IMR-90 (cell line): Measurements from ENCODE around the gene HDC.

ENCODE experiments used
- BHLHE40 ChIP-seq: fragments of 150-350 bp; IDR thresholded peaks from 2 replicates; pipeline ENCODE4 v1.6.1; 2016; ENCODE audit warnings: mild to moderate bottlenecking, low read depth, low read length
- CEBPB ChIP-seq: IDR thresholded peaks from 2 replicates; pipeline ENCODE4 v1.6.1; 2012; ENCODE audit warnings: low read depth, low read length, improper control_type of control experiment
- CHD1 ChIP-seq: IDR thresholded peaks from 2 replicates; pipeline ENCODE4 v1.6.1; 2012; ENCODE audit warnings: low read depth, low read length, improper control_type of control experiment
- FOS ChIP-seq: fragments of 150-350 bp; IDR thresholded peaks from 2 replicates; pipeline ENCODE4 v1.6.1; 2016; ENCODE audit warnings: low read depth, low read length
- MAFK ChIP-seq: IDR thresholded peaks from 2 replicates; pipeline ENCODE4 v1.6.1; 2012; ENCODE audit warnings: low read depth, low read length, improper control_type of control experiment
- MAZ ChIP-seq: IDR thresholded peaks from 2 replicates; pipeline ENCODE4 v1.6.1; 2012; ENCODE audit warnings: low read depth, mild to moderate bottlenecking, low read length, improper control_type of control experiment, moderate library complexity, borderline replicate concordance
- NFE2L2 ChIP-seq: fragments of 150-350 bp; IDR thresholded peaks from 2 replicates; pipeline ENCODE4 v1.6.1; 2016; ENCODE audit warnings: low read depth, mild to moderate bottlenecking, low read length
- POLR2A ChIP-seq: IDR thresholded peaks from 2 replicates; pipeline ENCODE4 v1.6.1; 2012; ENCODE audit warnings: mild to moderate bottlenecking, low read depth, low read length
- RAD21 ChIP-seq: IDR thresholded peaks from 2 replicates; pipeline ENCODE4 v1.6.1; 2012; ENCODE audit warnings: low read length, improper control_type of control experiment
- RFX5 ChIP-seq: IDR thresholded peaks from 2 replicates; pipeline ENCODE4 v1.8.0; 2012; ENCODE audit warnings: low read depth, mild to moderate bottlenecking, low read length, moderate library complexity
- SMC3 ChIP-seq: fragments of 150-350 bp; IDR thresholded peaks from 2 replicates; pipeline ENCODE4 v1.6.1; 2016; ENCODE audit warnings: low read depth, mild to moderate bottlenecking, antibody characterized with exemption, low read length, moderate library complexity
- TF ChIP-seq, protein P1 (sequence below): conservative IDR thresholded peaks from 2 replicates; pipeline ENCODE4 v1.5.1; 2012; ENCODE audit warnings: mild to moderate bottlenecking, low read depth, low read length, improper control_type of control experiment
- TF ChIP-seq, protein P2 (sequence below): fragments of 150-350 bp; IDR thresholded peaks from 2 replicates; pipeline ENCODE4 v1.6.1; 2017; ENCODE audit warnings: mild to moderate bottlenecking, antibody characterized with exemption, low read length, low read depth
- TF ChIP-seq, protein P3 (sequence below): fragments of 150-350 bp; IDR thresholded peaks from 2 replicates; pipeline ENCODE4 v1.6.1; 2016; ENCODE audit warnings: low read depth, mild to moderate bottlenecking, low read length, moderate library complexity, borderline replicate concordance

DNA sequence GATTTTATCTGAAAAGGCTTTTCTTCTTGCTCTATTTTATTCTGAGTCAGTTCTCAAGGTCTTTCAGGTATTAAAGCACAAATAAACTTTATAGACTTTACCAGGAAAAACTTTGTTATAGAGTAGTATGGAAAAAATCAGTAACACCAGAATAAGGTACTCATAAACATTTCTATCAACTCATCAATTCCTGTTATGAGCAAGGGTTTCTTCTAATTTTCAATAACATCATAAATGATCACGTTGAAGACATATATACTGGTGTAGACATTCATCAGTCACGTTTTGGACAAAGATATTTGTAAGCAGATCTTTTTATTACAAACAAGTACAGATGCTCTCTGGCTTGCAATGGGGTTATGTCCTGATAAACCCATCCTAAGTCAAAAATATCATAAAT lies 9.6 kb upstream of the HDC start:
- TF ChIP-seq FOS: no peak
- TF ChIP-seq CHD1: no peak
- TF ChIP-seq, protein P1, sequence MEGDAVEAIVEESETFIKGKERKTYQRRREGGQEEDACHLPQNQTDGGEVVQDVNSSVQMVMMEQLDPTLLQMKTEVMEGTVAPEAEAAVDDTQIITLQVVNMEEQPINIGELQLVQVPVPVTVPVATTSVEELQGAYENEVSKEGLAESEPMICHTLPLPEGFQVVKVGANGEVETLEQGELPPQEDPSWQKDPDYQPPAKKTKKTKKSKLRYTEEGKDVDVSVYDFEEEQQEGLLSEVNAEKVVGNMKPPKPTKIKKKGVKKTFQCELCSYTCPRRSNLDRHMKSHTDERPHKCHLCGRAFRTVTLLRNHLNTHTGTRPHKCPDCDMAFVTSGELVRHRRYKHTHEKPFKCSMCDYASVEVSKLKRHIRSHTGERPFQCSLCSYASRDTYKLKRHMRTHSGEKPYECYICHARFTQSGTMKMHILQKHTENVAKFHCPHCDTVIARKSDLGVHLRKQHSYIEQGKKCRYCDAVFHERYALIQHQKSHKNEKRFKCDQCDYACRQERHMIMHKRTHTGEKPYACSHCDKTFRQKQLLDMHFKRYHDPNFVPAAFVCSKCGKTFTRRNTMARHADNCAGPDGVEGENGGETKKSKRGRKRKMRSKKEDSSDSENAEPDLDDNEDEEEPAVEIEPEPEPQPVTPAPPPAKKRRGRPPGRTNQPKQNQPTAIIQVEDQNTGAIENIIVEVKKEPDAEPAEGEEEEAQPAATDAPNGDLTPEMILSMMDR: no peak
- TF ChIP-seq POLR2A: no peak
- TF ChIP-seq, protein P2, sequence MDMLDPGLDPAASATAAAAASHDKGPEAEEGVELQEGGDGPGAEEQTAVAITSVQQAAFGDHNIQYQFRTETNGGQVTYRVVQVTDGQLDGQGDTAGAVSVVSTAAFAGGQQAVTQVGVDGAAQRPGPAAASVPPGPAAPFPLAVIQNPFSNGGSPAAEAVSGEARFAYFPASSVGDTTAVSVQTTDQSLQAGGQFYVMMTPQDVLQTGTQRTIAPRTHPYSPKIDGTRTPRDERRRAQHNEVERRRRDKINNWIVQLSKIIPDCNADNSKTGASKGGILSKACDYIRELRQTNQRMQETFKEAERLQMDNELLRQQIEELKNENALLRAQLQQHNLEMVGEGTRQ: no peak
- no peak for TF ChIP-seq CEBPB
- TF ChIP-seq NFE2L2: no peak
- no peak for TF ChIP-seq BHLHE40
- no peak for TF ChIP-seq MAFK
- no peak for TF ChIP-seq RFX5
- no peak for TF ChIP-seq MAZ
- TF ChIP-seq, protein P3, sequence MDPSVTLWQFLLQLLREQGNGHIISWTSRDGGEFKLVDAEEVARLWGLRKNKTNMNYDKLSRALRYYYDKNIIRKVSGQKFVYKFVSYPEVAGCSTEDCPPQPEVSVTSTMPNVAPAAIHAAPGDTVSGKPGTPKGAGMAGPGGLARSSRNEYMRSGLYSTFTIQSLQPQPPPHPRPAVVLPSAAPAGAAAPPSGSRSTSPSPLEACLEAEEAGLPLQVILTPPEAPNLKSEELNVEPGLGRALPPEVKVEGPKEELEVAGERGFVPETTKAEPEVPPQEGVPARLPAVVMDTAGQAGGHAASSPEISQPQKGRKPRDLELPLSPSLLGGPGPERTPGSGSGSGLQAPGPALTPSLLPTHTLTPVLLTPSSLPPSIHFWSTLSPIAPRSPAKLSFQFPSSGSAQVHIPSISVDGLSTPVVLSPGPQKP: no peak
- no peak for TF ChIP-seq SMC3
- no peak for TF ChIP-seq RAD21
